T-helper 1 cell treated with Interleukin-12 subunit alpha and Interleukin-12 subunit beta and Interleukin-4 antibody, amounts not matched to agents 30 ng/mL and 1 ng/mL, for 36 hours (primary cell): ENCODE data around the gene WDFY1. TPM values are rescaled to one million over a fixed set of nuclear protein-coding genes. Genes with fewer than 3 reads are reported as not detected.

Source experiments
- intact Hi-C: fragments of 100-400 bp; cut with micrococcal nuclease; formaldehyde crosslinking; loops from one replicate; pipeline ENCODE4 v1.15.1; 2024
- total RNA-seq: library from RNA; stranded (reverse); gene quantifications from 2 replicates; pipeline ENCODE4 v1.2.3, GENCODE V29; 2022

Gene WDFY1
- total RNA-seq, result 55.6 and 56.7 TPM in 2 replicates

GRCh38 chr2:223944703-223945531 is at the start of gene WDFY1:
TSS of gene WDFY1 (minus strand) at chr2:223945335. CDS start at chr2:223945284, 51 bp downstream.
- intact Hi-C loops, result loop anchor here (1.0 to 5.0 kb wide), 5 partner anchors 8 to 1523 kb away; partner anchors contain the start of genes MRPL44 and SGPP2

GRCh38 chr2:223994562-223995162 is 49.5 kb upstream of the WDFY1 start:
- intact Hi-C loops, result loop anchor here (5.0 to 10.0 kb wide), 2 partner anchors 148 to 1670 kb away; no protein-coding TSS in a partner anchor

GRCh38 chr2:223993634-223994232 is 48.6 kb upstream of the WDFY1 start:
- intact Hi-C loops, result loop anchor here (1.0 to 10.0 kb wide), 9 partner anchors 23 to 1671 kb away; partner anchors contain the start of gene SERPINE2

- intact Hi-C loops, result loop anchor here (5.0 to 10.0 kb wide), 2 partner anchors 151 to 1673 kb away; no protein-coding TSS in a partner anchor
These were observed 46.5 kb upstream of the WDFY1 start for GRCh38 chr2:223991611-223992010.

GRCh38 chr2:223989856-223990232 is 44.7 kb upstream of the WDFY1 start:
- intact Hi-C loops, result loop anchor here (5.0 to 10.0 kb wide), 2 partner anchors 152 to 1675 kb away; no protein-coding TSS in a partner anchor

GRCh38 chr2:223989206-223989855 is 44.2 kb upstream of the WDFY1 start:
- intact Hi-C loops, result no loop called here

- intact Hi-C loops, result no loop called here
These were observed 36.1 kb upstream of the WDFY1 start for GRCh38 chr2:223981241-223981640.

GRCh38 chr2:223980803-223981202 is 35.7 kb upstream of the WDFY1 start:
- intact Hi-C loops, result no loop called here

GRCh38 chr2:223980397-223980735 is 35.2 kb upstream of the WDFY1 start:
- intact Hi-C loops, result no loop called here

GRCh38 chr2:223979730-223980396 is 34.7 kb upstream of the WDFY1 start:
- intact Hi-C loops, result no loop called here

- intact Hi-C loops, result no loop called here
These were observed 33.3 kb upstream of the WDFY1 start for GRCh38 chr2:223978451-223978850.

GRCh38 chr2:223976635-223977226 is 31.6 kb upstream of the WDFY1 start:
- intact Hi-C loops, result no loop called here

- intact Hi-C loops, result no loop called here
These were observed 28.5 kb upstream of the WDFY1 start for GRCh38 chr2:223973606-223974005.

GRCh38 chr2:223972656-223973102 is 27.5 kb upstream of the WDFY1 start:
- intact Hi-C loops, result no loop called here

- intact Hi-C loops, result no loop called here
These were observed 26.6 kb upstream of the WDFY1 start for GRCh38 chr2:223971731-223972130.

- intact Hi-C loops, result loop anchor here (1.0 kb wide), 13 partner anchors 13 to 808 kb away; partner anchors contain the start of gene MRPL44
These were observed 25.4 kb upstream of the WDFY1 start for GRCh38 chr2:223970343-223971128.

GRCh38 chr2:223969856-223970255 is 24.7 kb upstream of the WDFY1 start:
- intact Hi-C loops, result loop anchor here (1.0 kb wide), 13 partner anchors 13 to 808 kb away; partner anchors contain the start of gene MRPL44

- intact Hi-C loops, result no loop called here
These were observed 24.2 kb upstream of the WDFY1 start for GRCh38 chr2:223969315-223969714.

- intact Hi-C loops, result no loop called here
These were observed 22.8 kb upstream of the WDFY1 start for GRCh38 chr2:223967981-223968380.
